Retinal pigment epithelial cell (primary cell): ENCODE measurements around the gene HPN.

ENCODE experiments used
- DNase-seq: peaks from one replicate; pipeline ENCODE4 v3.0.0-alpha.2; 2010; ENCODE audit warnings: low read depth
- H3K4me3 ChIP-seq: 2 replicates; pipeline ENCODE4 v1.5.1; 2011; ENCODE audit warnings: mild to moderate bottlenecking, low read length, control low read depth, moderate library complexity
- TF ChIP-seq, protein P1 (sequence below): conservative IDR thresholded peaks from 2 replicates; pipeline ENCODE4 v1.5.1; 2011; ENCODE audit warnings: low read depth, low read length, control low read depth, inconsistent platforms

The HPN gene

DNA sequence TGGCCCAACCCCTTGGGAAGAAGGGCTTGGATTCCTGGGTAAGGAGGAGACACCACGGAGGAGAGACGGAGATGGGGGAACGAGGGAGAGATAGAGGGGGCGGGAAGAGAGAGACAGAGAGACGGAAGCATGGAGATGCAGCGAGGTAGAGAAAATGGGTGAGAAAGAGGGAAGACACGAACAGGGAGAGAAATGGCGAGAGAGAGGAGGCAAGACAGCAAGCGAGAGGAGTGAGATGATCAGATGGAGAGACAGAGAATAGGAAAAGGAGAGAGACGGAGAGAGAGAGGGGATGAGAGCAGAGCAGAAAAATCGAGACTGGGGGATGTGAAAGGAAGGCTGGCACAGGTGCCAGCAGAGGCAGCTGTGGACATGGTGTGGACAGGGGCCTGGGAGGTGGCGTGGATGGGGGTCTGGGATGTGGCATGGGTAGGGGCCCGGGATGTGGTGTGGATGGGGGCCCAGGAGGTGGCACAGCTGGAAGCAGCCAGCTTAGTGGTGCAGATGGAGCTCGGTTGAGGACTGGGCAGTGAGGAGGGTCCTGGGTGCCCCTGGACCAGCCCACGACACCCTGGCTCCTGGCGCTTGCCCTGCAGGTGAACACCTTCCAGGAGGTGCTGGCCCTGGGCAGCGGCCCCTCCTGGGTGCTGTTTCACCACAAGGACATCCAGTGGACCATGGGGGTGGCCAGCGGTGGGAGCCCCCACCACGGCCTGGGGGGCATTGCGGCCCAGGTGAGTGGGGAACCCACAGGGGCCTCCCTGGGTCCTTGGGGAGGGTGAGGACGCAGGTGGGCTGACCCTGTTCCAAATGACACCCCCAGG, 33.9 kb downstream of the HPN start:
- no peak overlapping the region for H3K4me3 ChIP-seq
- TF ChIP-seq, protein P1, sequence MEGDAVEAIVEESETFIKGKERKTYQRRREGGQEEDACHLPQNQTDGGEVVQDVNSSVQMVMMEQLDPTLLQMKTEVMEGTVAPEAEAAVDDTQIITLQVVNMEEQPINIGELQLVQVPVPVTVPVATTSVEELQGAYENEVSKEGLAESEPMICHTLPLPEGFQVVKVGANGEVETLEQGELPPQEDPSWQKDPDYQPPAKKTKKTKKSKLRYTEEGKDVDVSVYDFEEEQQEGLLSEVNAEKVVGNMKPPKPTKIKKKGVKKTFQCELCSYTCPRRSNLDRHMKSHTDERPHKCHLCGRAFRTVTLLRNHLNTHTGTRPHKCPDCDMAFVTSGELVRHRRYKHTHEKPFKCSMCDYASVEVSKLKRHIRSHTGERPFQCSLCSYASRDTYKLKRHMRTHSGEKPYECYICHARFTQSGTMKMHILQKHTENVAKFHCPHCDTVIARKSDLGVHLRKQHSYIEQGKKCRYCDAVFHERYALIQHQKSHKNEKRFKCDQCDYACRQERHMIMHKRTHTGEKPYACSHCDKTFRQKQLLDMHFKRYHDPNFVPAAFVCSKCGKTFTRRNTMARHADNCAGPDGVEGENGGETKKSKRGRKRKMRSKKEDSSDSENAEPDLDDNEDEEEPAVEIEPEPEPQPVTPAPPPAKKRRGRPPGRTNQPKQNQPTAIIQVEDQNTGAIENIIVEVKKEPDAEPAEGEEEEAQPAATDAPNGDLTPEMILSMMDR, result no peak

DNA sequence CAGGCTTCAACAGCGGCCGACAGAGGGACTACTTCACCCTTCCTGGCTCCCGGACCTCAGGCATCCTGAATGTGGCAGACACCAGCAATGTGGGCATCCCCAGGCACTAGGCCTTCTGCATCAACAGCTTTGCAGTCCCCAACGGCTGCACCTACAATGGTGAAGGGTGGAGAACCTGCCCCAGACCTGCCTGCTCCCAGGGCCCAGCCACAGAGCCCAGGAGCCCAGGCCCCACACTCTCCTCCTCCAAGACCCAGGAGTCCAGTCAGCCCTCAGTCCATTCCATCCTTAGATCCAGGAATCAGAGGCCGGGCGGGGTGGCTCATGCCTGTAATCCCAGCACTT, 34.5 kb downstream of the HPN start:
- TF ChIP-seq, protein P1, result no peak
- no peak overlapping the region for H3K4me3 ChIP-seq
- DNase-seq, result no peak

More for the DNA sequence above, 33.9 kb downstream of the HPN start:
- no peak for DNase-seq

- no peak for DNase-seq
- TF ChIP-seq, protein P1, result no peak
- no peak overlapping the region for H3K4me3 ChIP-seq
Observed at GRCh38 chr19:35076657-35077056, 35.1 kb downstream of the HPN start.

DNA sequence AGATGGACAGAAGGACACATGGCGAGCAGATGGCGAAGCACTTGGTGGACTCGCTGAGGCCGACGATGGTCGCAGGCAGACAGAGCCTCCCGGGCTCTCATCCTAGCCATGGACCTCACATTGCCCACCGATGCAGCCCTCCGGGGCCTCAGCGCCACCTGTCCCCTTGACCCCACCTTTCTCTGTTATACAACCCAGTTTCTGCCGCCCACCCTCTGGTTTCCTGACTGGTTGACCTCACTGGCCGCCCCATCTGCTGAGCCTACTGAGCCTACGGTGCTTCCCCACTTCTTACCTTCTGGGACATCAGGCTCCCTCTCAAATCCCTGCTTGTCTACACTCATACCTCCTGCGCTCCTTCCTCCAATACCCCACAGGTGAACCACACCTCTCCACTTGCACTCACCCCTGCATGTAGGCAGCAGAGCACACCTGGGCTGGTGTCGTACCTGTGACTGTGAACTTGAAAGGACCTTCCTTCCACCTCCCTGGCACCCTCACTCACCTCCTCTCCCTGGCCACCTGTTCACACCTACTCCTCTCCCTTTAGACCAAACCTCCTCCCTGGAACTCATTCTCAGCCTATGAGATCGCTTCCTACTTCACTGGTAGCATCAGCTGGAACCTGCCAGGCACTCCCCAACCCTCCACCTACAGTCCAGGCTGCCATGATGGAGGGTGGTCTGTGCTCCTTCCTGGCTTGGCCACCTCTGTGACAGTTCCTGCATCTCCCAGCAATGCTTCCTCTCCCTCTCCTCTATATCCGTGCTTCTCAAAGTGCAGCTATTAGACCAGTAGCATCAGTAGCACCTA, 36.1 kb downstream of the HPN start:
- TF ChIP-seq, protein P1, result no peak
- DNase-seq, result no peak
- H3K4me3 ChIP-seq, result no peak overlapping the region

GRCh38 chr19:35079826-35080225, 38.3 kb downstream of the HPN start:
- DNase-seq, result no peak
- TF ChIP-seq, protein P1, result no peak
- no peak overlapping the region for H3K4me3 ChIP-seq

- DNase-seq, result no peak
- TF ChIP-seq, protein P1, result no peak
- H3K4me3 ChIP-seq, result no peak overlapping the region
Observed at GRCh38 chr19:35080613-35081170, 39.2 kb downstream of the HPN start.
